HG03457 (cell line): ENCODE measurements around the gene HOXB9.

ENCODE experiments used
- ATAC-seq: cut with Tn5 transposase; IDR thresholded peaks from one replicate; pipeline ENCODE4 v1.9.1; 2021; ENCODE audit warnings: moderate number of reproducible peaks; ENCODE audit not compliant: unreplicated experiment

HOXB9 gene

GRCh38 chr17:48612854-48613691 lies 13.1 kb downstream of the HOXB9 start:
- ATAC-seq, result no peak

GRCh38 chr17:48612456-48612853 lies 13.7 kb downstream of the HOXB9 start:
- ATAC-seq, result no peak

GRCh38 chr17:48611681-48612455 lies 14.3 kb downstream of the HOXB9 start:
- ATAC-seq, result no peak

GRCh38 chr17:48611213-48611612 lies 14.9 kb downstream of the HOXB9 start:
- no peak for ATAC-seq

- no peak for ATAC-seq
Observed at GRCh38 chr17:48610282-48611211, 15.6 kb downstream of the HOXB9 start, which contains the start of gene HOXB7. HOXB7 (minus strand) TSS chr17:48611017; CDS start chr17:48610918, 99 bp downstream.

GRCh38 chr17:48609759-48610281 lies 16.3 kb downstream of the HOXB9 start:
- ATAC-seq, result no peak

- ATAC-seq, result no peak
Observed at GRCh38 chr17:48609033-48609432, 17.1 kb downstream of the HOXB9 start.

GRCh38 chr17:48608494-48608834 lies 17.7 kb downstream of the HOXB9 start:
- ATAC-seq, result no peak

- no peak for ATAC-seq
Observed at GRCh38 chr17:48606892-48607614, 19.1 kb downstream of the HOXB9 start.

- ATAC-seq, result no peak
Observed at GRCh38 chr17:48605991-48606891, 19.9 kb downstream of the HOXB9 start.

GRCh38 chr17:48605409-48605919 lies 20.7 kb downstream of the HOXB9 start:
- ATAC-seq, result no peak

GRCh38 chr17:48604770-48605329 lies 21.3 kb downstream of the HOXB9 start, which contains the start of gene HOXB6:
HOXB6 (minus strand) TSS chr17:48604986; CDS start chr17:48598150, 6,836 bp downstream.
- ATAC-seq, result no peak

- no peak for ATAC-seq
Observed at GRCh38 chr17:48603959-48604769, 22.0 kb downstream of the HOXB9 start.

GRCh38 chr17:48601539-48602425 lies 24.4 kb downstream of the HOXB9 start:
- no peak for ATAC-seq

GRCh38 chr17:48601207-48601538 lies 25.0 kb downstream of the HOXB9 start:
- ATAC-seq, result no peak

GRCh38 chr17:48600244-48601098 lies 25.7 kb downstream of the HOXB9 start:
- ATAC-seq, result no peak
